ENCODE results near the gene LMAN1L.

DNA sequence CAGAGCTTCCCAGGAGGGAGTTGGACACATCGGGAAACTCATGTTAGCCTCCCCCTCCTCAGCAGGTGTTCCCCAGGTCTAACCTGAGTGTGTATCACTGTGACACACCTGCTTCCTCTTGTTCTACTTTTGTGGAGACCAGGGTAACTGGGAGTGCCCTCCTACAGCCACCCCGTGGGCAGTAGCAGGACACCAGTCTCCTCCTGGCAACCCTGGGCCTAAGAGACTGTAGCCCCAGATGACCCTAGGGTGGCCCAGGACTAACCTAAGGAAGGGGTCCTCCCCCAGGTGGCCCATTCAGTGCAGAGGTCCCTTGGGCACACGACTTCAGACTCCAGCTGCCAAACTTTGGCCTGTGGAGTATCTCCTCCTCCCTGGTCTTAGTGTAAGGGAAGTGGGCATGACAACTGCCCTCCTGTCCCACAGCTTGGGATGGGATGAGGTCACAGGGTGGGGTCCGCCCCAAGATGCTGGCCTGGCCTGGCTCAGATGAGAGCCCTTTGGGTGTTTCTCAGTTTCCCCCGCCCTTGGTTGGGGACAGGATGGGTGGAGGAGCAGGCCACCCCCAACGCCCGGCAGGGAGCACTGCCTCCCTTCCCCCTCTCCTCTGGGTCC lies 26.0 kb upstream of the LMAN1L start:
- TF ChIP-seq POLR2AphosphoS5 (IDR thresholded peaks at IDR 0.05), result no peak
- TF ChIP-seq POLR2A (IDR thresholded peaks at IDR 0.05), result no peak

Measured in breast epithelium (tissue), 3 donors.